GM18873 (cell line): ENCODE data around the gene SMIM45.
"Not testable (repeated sequence)": the region's sequence is repeated elsewhere in the genome, so short reads cannot be mapped to it uniquely, and the experiment has no call there.

Experiments
- ATAC-seq: cut with Tn5 transposase; IDR thresholded peaks from one replicate; pipeline ENCODE4 v1.9.1; 2021; ENCODE audit warnings: mild to moderate bottlenecking, moderate library complexity, moderate number of reproducible peaks; ENCODE audit not compliant: unreplicated experiment, low FRiP score

Gene SMIM45

GRCh38 chr22:41933411-41934177, 18.4 kb upstream of the SMIM45 start:
- ATAC-seq, result no peak

- ATAC-seq, result no peak
Measured at GRCh38 chr22:41934284-41935014, 17.5 kb upstream of the SMIM45 start.

DNA sequence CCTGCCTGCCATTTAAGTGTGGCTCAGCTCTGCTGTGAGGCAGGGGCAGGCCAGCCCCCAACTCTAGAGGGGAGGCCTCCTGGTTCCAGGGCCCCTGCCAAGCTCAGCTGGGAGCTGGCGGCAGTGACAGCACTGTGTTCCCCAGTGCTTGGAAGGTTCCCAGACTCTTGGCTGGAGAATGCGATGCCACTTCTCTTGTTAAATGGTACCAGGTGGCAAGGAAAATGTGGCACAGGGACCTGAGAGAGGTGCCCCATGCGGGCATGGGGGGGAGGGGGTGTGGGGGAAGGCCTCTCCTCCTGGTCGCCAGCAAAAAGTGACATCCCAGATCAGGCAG, 17.0 kb upstream of the SMIM45 start:
- no peak for ATAC-seq

DNA sequence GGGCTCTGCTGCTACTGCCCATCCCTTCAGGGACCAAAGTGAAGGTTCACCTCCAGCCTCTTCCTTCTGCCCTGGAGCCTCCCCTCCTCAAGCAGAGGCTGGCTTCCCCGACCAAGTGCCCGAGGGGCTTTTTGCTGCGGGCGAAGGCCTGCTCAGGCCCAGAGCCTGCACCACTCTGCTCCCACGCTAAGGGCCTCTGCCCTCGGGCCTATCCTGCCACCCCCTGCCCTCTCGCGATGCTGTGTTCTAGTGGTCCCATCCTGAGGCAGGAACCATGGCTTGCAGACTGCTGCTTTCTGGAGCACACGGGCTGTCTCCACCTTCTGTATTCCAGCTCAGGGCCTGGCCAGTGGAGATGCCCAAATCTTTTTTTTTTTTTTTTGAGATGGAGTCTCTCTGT, 16.4 kb upstream of the SMIM45 start:
- ATAC-seq, result no peak

DNA sequence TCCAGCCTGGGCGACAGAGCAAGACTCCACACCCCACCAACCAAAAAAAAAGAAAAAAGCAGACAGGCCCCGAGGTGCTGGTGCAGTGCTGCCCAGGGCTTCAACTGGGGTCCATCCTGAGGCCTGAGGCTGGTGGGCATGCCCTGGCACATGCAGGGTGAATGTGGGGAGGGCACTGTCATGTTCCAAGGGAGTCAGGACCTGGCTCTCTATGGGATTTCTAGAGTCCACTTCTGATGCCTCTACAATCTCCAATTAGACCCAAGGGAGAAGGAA, 15.1 kb upstream of the SMIM45 start:
- no peak for ATAC-seq

GRCh38 chr22:41939981-41940831, 11.7 kb upstream of the SMIM45 start:
- ATAC-seq, result peak; percentile 42

DNA sequence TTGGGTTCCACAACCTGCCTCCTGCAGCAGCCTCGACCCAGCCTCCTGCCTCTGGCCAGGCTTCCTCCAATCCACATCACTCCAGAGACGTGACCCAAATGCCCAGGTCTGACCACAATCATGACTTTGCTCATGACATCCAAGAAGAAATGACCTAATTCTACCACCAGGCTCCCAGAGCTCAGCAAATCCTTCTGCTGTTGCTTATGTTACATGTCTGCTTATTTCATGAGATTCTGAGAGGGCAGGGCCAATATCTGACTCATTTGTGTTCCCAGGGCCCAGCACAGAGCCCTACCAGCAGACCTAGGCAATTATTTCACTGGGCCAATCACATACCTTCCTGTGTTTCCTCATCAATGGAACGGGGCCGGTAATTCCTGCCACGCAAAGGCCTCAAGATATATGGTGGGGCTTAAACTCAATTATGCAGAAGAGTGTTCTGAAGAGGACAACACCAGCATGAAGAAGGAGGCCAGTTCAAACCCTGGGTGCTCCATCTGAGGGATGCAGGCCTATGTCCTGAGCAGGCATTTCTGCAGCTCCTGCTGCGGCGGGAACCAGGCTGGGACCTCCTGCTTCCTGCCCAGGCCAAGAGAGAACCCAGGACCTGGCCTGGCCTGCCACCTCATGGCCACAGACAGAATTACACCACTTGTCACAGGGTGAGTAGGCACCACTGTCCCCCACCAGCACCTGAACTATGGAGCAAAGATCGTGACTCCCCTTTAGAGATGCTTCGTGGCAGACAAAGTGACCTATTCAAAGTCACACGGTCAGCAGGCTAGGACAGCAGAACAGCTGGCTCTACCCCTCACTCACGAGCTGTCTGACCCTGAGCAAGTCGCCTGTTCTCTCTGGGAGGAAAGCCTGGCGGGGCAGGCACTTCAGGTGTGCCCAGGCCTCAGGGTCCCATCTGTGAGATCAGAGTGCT, 10.9 kb upstream of the SMIM45 start:
- no peak for ATAC-seq

DNA sequence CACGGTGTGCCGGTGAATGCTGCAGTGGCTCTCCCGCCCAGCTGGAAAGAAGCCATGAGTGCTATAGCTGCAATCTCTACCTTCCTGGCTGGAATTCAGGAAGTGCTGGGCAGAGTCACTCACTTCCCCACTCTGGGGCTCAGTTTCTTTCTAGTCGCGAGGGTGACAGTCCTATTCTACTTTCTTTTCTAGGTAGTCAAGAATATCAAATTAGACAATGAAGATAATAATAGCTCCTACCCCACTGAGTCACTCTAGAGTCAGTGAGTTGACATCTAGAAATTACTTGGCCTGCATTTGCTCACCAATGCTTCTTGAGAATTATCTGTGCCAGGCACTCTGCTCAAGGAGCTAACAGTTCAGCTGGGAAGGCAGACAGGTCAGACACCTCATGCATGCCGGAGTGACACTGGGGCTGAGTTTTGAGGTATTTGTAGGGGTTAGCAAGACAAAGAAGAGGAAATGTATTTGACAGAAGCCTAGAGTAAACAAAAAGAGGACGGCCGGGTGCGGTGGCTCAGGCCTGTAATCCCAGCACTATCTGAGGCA, 8.2 kb upstream of the SMIM45 start:
- no peak for ATAC-seq

DNA sequence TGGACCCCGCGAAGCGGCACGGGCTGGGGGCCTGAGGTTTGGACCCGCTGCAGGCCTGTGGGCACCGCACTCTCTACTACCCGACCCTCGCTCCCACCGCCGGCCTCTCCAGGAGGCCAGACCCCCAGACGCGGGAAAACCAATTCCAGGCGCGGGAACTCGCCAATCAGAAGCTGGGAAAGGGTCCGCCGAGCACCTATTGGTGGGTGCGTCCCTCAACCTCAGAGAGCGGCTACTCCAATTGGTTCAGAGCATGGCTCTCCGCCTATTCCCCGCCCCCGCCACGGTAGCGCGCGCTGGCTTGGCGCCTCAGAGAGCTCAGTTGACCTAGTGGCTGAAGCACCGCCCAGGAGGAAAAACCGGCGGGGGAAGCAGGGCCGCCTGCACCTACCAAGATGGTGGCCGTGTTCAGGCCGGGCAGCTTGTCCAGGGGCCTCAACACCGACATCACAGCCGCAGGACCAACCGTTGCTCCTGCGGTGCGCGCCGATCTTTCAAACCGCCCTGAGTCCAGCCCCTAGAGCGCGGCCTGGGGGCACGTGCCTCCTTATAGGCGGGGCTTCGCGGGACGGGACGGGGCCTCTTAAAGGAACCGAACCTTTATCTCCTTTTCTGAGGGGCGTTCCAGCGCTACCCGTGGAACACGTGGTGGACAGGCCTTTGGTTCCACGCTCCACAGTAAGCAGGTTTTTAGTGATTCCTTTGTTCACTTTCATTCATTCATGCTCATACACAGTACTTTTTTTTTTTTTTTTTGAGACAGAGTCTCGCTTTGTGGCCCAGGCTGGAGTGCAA, 5.1 kb upstream of the SMIM45 start, which contains the start of gene CENPM:
Gene CENPM, minus strand, starts transcription at position 524 of the 795 bp plus-strand sequence. Its CDS starts 76 bp downstream, at position 448.
- ATAC-seq, result peak; percentile 54

DNA sequence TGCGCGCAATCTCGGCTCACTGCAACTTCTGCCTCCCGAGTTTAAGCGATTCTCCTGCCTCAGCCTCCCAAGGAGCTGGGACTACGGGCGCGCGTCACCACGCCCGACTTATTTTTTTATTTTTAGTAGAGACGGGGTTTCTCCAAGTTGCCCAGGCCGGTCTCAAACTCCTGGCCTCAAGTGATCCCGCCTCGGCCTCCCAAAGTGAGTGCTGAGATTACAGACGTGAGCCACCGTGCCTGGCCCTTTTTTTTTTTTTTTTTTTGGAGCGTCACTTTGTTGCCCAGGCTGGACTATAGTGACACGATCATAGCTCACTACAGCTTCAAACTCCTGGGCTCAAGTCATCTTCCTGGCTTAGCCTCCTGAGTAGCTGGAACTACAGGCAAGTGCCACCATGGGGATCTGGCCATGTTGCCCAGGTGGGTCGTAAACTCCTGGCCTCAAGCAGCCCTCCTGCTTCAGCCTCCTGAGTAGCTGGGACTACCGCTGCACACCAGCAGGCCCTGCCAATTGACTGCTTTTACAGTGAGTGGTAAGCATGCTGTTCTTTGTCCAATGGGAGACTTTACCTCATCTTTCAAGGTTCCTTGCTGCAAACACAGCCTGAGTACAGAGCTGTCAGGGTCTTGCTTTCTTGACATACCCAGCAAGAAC, 4.4 kb upstream of the SMIM45 start:
- ATAC-seq, result no peak

GRCh38 chr22:41948142-41948541, 3.8 kb upstream of the SMIM45 start:
- ATAC-seq, result no peak

- not testable (repeated sequence) for ATAC-seq
Measured at GRCh38 chr22:41948928-41949296, 3.0 kb upstream of the SMIM45 start.

GRCh38 chr22:41949297-41949965, 2.5 kb upstream of the SMIM45 start:
- ATAC-seq, result no peak

GRCh38 chr22:41952713-41953112, 763 bp downstream of the SMIM45 start:
- ATAC-seq, result no peak

DNA sequence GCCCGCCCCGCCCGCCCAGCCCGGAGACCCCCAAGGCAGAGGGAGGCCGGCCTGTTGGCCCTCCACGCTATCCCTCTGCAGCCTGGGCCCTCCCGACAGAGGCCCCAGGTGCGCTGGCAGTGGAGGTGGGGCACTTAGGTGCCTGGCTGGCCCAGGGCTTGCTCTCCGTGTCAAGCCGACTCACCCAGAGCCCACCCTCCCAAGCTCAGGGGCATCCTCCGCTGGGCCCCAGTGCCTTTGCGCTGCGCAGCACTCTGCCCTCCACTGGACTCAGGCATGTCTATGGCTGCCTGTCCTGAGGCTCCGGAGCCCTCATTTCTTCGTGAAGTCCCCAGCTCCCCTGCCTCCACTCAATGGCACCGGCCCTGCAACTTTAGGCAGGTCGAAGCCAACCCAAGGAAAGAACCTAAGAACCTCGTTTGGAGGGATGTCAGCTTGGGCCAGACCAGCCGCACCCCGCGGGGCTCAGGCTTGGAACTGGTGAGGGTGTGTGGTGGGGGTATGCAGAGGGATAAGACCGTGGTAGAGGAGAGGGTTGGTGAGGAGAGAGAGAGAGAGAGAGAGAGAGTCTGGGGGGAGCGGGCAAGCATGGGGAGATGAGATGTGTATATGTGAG, 6.1 kb downstream of the SMIM45 start:
- ATAC-seq, result no peak

- ATAC-seq, result no peak
Measured at GRCh38 chr22:41963453-41964111, 11.6 kb downstream of the SMIM45 start.

DNA sequence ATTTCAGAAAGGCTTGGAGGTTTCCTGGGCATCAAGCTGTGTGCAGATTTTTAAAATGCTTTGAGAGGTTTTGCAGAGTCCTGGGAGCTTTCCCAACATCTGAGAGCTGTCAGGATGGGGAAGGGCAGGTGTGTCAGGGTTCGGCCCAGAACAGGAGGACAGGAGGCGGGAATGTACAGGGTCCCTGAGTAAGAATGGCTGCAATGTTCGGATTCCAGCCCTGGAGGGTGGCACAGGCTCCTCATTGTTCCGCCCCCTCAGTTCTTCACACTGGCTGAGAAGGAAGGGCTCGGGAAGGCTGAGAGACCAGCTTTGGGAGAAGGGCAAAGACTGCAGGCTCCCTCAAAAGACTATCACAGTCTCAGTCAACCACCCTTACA, 12.2 kb downstream of the SMIM45 start:
- no peak for ATAC-seq
